ENCODE measurements around the gene KCTD5. TPM values are rescaled to one million over a fixed set of nuclear protein-coding genes. Genes with fewer than 3 reads are reported as not detected.

The KCTD5 gene
- total RNA-seq, 1 experiment from 2014 or later: 27.8 TPM

DNA sequence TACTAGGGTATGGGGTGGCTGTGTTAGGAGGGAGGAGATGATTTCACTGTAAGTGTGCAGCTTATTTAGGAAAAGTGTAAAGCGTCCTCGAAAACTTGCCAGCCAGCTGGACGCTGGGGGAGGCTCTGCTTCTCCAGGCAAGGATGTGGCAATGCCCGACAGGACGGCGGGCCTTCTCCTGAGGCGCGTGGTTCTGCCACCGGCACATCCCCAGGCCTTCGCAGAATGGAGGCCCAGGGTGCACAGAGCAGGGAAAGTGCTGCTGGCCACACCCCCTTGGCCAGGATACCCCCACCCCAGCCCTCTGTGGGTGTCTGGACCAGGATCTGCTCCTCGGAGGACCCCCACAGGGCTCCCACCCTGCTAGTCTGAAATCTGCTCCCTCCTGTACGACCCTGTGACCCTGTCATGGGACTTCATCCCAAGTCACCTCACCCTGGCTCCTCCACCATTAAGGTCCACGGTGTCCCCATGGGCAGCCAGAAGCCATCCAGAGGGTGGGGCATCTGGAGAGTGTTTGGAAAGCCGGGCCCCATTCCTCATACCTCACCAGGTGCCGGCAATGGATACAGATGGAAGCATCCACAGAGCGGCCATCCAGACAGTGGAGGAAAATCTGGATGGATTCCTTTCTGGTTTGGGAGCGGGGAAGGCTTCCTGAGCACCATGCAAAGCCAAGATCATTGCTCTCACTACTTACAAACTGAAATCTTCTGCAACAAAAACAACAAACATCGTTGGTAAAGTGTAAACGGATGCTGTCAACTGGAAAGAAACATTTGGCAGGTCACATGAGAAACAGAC lies 60.9 kb downstream of the KCTD5 start:
- Mint-ChIP-seq H3K9me3 (no peaks in the 10 kb centered on the region), H3K27ac (no peak overlapping the region), H3K4me3 (no peak overlapping the region), H3K27me3 (ENCODE audit: low read depth) (no peaks in the 10 kb centered on the region), H3K36me3 (no peaks in the 10 kb centered on the region), H3K4me1 (no peaks in the 10 kb centered on the region)
- DNase-seq (ENCODE audit: low spot score): no peak
- CTCF ChIA-PET: no interaction called here
- no peak for ATAC-seq
- TF ChIP-seq RELA (CRISPR knock-in tag; IDR thresholded peaks at IDR 0.05; ENCODE audit: borderline replicate concordance) (no peak), ESRRA (CRISPR knock-in tag; IDR thresholded peaks at IDR 0.05; ENCODE audit: borderline replicate concordance) (no peak), FOXJ3 (CRISPR knock-in tag; IDR thresholded peaks at IDR 0.05; ENCODE audit: borderline replicate concordance) (no peak), ZNF423 (CRISPR knock-in tag; IDR thresholded peaks at IDR 0.05) (no peak)
- TF ChIP-seq, protein P1, sequence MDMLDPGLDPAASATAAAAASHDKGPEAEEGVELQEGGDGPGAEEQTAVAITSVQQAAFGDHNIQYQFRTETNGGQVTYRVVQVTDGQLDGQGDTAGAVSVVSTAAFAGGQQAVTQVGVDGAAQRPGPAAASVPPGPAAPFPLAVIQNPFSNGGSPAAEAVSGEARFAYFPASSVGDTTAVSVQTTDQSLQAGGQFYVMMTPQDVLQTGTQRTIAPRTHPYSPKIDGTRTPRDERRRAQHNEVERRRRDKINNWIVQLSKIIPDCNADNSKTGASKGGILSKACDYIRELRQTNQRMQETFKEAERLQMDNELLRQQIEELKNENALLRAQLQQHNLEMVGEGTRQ (CRISPR knock-in tag; IDR thresholded peaks at IDR 0.05): no peak
- POLR2A ChIA-PET: no interaction called here

DNA sequence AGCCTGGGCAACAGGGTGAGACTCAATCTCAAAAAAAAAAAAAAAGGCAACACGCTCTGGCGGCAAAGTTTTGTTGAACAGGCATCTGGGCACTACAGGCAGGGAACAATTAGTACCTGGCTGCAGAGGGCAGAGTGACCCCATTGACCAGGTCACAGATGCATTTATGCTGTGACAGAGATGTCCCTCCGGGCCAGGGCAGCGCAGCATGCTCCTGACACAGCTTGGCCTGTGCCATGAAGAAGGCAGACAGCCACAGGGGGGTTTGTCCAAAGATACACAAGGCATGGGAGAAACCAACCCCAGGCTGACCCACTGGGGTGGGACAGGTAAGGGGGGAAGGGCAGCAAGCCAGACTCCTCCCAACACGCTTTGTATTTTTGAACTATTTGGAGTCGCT lies 62.4 kb downstream of the KCTD5 start:
- Mint-ChIP-seq H3K4me1 (no peaks in the 10 kb centered on the region), H3K27me3 (ENCODE audit: low read depth) (no peaks in the 10 kb centered on the region), H3K36me3 (0 out of 2 replicates have a peak, but pooled peaks cover 2% of the 10 kb centered on the region), H3K27ac (no peak overlapping the region), H3K9me3 (no peaks in the 10 kb centered on the region), H3K4me3 (no peak overlapping the region)
- no peak for ATAC-seq
- DNase-seq (ENCODE audit: low spot score): no peak
- TF ChIP-seq, protein P2, sequence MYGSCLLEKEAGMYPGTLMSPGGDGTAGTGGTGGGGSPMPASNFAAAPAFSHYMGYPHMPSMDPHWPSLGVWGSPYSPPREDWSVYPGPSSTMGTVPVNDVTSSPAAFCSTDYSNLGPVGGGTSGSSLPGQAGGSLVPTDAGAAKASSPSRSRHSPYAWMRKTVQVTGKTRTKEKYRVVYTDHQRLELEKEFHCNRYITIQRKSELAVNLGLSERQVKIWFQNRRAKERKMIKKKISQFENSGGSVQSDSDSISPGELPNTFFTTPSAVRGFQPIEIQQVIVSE (CRISPR knock-in tag; IDR thresholded peaks at IDR 0.05; ENCODE audit: borderline replicate concordance): no peak
- TF ChIP-seq JUN (CRISPR knock-in tag; IDR thresholded peaks at IDR 0.05): no peak
- TF ChIP-seq, protein P3, sequence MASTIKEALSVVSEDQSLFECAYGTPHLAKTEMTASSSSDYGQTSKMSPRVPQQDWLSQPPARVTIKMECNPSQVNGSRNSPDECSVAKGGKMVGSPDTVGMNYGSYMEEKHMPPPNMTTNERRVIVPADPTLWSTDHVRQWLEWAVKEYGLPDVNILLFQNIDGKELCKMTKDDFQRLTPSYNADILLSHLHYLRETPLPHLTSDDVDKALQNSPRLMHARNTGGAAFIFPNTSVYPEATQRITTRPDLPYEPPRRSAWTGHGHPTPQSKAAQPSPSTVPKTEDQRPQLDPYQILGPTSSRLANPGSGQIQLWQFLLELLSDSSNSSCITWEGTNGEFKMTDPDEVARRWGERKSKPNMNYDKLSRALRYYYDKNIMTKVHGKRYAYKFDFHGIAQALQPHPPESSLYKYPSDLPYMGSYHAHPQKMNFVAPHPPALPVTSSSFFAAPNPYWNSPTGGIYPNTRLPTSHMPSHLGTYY (CRISPR knock-in tag; IDR thresholded peaks at IDR 0.05): no peak
- TF ChIP-seq, protein P4, sequence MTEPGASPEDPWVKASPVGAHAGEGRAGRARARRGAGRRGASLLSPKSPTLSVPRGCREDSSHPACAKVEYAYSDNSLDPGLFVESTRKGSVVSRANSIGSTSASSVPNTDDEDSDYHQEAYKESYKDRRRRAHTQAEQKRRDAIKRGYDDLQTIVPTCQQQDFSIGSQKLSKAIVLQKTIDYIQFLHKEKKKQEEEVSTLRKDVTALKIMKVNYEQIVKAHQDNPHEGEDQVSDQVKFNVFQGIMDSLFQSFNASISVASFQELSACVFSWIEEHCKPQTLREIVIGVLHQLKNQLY (CRISPR knock-in tag; IDR thresholded peaks at IDR 0.05): no peak
- TF ChIP-seq, protein P5, sequence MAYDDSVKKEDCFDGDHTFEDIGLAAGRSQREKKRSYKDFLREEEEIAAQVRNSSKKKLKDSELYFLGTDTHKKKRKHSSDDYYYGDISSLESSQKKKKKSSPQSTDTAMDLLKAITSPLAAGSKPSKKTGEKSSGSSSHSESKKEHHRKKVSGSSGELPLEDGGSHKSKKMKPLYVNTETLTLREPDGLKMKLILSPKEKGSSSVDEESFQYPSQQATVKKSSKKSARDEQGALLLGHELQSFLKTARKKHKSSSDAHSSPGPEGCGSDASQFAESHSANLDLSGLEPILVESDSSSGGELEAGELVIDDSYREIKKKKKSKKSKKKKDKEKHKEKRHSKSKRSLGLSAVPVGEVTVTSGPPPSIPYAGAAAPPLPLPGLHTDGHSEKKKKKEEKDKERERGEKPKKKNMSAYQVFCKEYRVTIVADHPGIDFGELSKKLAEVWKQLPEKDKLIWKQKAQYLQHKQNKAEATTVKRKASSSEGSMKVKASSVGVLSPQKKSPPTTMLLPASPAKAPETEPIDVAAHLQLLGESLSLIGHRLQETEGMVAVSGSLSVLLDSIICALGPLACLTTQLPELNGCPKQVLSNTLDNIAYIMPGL (CRISPR knock-in tag; IDR thresholded peaks at IDR 0.05): no peak
- no peak for TF ChIP-seq ZNF138 (CRISPR knock-in tag; conservative IDR thresholded peaks at IDR 0.05)
- TF ChIP-seq, protein P6, sequence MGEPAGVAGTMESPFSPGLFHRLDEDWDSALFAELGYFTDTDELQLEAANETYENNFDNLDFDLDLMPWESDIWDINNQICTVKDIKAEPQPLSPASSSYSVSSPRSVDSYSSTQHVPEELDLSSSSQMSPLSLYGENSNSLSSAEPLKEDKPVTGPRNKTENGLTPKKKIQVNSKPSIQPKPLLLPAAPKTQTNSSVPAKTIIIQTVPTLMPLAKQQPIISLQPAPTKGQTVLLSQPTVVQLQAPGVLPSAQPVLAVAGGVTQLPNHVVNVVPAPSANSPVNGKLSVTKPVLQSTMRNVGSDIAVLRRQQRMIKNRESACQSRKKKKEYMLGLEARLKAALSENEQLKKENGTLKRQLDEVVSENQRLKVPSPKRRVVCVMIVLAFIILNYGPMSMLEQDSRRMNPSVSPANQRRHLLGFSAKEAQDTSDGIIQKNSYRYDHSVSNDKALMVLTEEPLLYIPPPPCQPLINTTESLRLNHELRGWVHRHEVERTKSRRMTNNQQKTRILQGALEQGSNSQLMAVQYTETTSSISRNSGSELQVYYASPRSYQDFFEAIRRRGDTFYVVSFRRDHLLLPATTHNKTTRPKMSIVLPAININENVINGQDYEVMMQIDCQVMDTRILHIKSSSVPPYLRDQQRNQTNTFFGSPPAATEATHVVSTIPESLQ (CRISPR knock-in tag; IDR thresholded peaks at IDR 0.05): no peak
- TF ChIP-seq ESRRA (CRISPR knock-in tag; IDR thresholded peaks at IDR 0.05; ENCODE audit: borderline replicate concordance): no peak
- TF ChIP-seq, protein P7, sequence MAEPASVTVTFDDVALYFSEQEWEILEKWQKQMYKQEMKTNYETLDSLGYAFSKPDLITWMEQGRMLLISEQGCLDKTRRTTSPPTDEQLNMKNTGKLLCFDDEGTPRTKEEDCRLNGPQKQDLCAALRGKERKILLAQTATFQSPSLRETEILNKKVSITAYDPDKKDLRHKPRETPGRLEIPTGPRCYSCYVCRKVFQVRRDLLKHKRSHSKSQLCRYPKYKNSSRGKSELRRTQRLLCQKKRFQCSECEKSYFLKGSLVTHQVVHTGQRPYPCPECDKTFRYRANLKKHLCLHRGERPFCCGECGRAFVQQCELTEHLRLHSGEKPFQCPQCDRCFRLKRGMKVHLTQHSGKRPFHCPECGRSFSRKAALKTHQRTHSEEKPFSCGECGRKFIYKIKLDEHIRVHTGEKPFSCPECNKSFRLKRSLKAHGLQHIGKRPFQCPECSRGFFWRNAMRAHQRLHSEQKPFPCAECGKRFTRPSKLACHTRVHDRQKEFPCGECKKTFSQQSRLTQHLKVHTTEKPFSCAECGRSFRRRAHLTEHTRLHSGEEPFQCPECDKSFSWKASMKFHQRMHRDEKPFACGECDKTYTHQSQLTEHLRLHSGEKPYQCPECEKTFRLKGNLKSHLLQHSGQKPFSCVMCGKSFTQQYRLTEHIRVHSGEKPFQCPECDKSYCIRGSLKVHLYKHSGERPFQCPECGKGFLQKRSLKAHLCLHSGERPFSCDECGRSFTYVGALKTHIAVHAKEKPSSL (CRISPR knock-in tag; conservative IDR thresholded peaks at IDR 0.05): no peak
- no peak for TF ChIP-seq ZNF219 (CRISPR knock-in tag; IDR thresholded peaks at IDR 0.05; ENCODE audit: borderline replicate concordance)
- no peak for TF ChIP-seq CBFB (CRISPR knock-in tag; IDR thresholded peaks at IDR 0.05; ENCODE audit: low read depth)
- POLR2A ChIA-PET: no interaction called here
- CTCF ChIA-PET: no interaction called here
